SK-N-SH treated with all-trans-retinoic acid at 6 μM for 48 hours (cell line): Measurements from ENCODE around the gene CNIH4.

ENCODE experiments used
- CREB5 ChIP-seq: fragments of 250-450 bp; sonication (Bioruptor Pico); IDR thresholded peaks from 2 replicates; pipeline ENCODE4 v1.5.1; 2020; ENCODE audit warnings: low read depth, mild to moderate bottlenecking, moderate library complexity
- ZFP30 ChIP-seq: fragments of 450-650 bp; formaldehyde crosslinking; IDR thresholded peaks from 2 replicates; pipeline ENCODE4 v1.5.0; 2022; ENCODE audit warnings: mild to moderate bottlenecking, moderate library complexity

GRCh38 chr1:224331824-224332223, 24.9 kb upstream of the CNIH4 start:
- TF ChIP-seq ZFP30 (CRISPR knock-in tag) (no peak), CREB5 (CRISPR knock-in tag) (no peak)
